ENCODE results near the gene CRACR2A.

The CRACR2A gene

DNA sequence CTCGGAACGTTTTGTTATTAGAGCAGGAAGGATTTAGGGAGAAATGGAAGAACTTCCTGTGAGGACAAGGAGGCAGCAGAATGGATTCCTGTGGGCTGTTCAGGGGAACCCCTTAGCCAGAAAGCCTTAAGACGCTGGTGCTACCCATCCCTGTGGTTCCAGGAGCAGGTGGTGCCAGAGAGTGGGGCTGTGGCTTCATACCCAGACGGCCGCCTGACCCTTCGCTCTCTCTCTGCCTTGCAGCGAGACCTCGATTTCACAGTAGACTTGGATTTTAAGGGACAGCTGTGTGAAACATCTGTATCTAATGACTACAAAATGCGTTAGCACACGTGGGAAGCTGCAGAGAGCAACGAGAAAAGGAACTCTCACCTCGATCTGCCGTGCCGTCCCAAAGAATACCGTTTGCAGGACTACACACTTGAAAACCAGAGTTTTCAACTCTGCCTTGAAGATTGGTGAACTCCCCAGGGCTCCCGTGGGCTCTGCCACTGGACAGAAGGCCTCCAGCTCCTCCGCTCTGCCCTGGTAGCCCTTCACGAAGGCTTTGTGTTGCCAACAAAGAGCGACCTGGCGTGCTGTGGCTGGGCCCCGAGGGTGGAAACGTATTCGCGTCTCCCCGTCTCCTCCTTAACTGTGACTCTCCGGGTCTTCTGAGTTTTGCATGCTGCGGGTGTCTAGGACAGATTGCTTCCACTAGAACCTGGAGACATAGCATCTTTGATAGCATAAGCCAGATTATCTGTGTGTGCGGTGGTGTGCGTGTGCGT, 159.9 kb downstream of the CRACR2A start:
- DNase-seq: no peak

GRCh38 chr12:3589745-3590144, 163.2 kb downstream of the CRACR2A start:
- no peak for DNase-seq

GRCh38 chr12:3587402-3588013, 165.4 kb downstream of the CRACR2A start:
- no peak for DNase-seq

- no peak for DNase-seq
Observed at GRCh38 chr12:3583656-3584334, 169.1 kb downstream of the CRACR2A start.

DNA sequence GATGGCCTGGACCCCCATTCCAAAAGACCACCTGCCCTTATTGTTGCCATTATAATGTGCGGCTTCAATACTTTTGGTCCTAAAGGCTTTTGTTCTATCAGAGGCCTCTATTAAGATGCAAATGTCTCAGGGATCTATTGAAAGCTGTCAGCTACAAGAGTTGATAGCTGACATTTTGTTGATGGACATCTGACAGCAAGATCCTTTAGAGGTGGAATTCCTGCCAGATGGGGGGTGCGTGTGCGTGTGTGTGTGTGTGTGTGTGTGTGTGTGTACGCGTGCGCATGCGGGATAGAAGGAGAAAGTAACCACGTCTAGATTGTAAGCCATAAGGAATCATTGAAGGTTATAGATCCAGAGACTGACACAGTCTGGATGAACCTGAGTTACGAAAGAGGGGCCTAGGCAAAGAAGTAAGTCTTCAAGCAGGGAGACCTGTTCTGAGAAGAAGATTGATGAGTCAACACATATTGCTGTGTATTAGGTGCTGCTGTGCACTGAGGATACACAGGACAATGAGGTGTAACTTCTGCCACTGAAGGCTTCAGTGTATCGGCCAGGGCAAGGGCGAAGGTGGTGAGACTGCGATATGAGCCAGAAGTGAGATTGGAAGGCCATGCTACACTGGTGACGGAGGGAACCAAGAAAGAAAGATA, 172.7 kb downstream of the CRACR2A start:
- DNase-seq: no peak

- no peak for DNase-seq
Observed at GRCh38 chr12:3579446-3580093, 173.3 kb downstream of the CRACR2A start.

DNA sequence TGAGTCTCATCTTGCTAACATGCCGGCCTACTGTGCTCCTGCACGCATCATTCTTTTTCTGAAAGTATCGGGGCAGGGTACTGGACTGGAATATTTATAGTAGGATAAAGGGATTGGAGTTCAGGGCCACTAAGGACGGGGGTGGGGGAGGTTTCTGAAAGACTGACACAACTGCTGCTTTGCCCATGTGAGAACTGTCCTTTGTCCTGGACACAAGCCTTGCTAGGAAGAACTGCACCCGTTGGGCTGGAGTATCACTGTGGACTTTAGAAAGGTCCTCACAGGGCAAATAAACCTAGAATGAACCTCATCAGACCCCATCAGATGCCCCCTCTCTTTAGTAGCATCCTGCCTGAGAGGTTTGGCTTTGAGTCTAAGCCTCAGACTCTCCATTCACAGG, 174.4 kb downstream of the CRACR2A start:
- DNase-seq: no peak

GRCh38 chr12:3576891-3577290, 176.0 kb downstream of the CRACR2A start:
- no peak for DNase-seq

DNA sequence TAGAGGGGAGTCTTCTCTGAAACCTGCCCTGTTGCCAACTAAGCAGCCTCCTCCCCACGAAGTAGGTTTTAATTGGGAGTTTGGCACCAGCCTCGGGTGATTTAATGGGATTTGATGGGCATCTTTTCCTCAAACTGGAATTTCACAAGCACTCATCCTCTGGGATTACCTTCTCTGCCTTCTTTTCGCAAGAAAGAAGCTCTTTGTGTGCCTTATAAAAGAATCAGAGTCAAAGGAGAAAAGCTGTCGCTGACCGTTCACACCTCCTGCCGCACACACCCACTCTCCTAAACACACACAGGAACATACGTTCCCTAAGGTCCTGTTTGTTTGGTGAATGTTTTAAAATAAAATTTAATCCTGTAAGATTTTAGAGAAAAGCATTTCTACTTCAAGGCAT, 177.9 kb downstream of the CRACR2A start:
- DNase-seq: no peak

- DNase-seq: no peak
Observed at GRCh38 chr12:3572560-3572959, 180.3 kb downstream of the CRACR2A start.

- DNase-seq: no peak
Observed at GRCh38 chr12:3571724-3572123, 181.2 kb downstream of the CRACR2A start.

DNA sequence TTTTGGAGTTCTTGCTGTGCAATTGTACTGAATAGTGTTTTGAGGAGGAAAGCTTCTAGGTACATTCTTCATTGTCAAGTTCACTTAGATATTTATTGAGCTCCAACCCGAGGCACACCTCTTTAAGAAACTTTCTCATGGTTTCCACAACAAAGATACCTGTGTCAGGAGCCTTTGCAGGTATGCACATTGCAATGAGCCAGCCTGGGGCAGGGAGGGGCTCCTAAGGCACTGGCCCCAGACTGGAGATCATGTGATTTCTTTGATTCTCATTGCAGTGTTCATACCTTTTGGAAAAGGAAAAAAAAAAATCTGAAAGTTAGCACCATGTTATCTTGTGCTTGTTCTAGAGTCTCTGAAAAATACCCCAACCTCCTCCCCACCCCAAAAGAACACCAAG, 181.6 kb downstream of the CRACR2A start:
- no peak for DNase-seq

DNA sequence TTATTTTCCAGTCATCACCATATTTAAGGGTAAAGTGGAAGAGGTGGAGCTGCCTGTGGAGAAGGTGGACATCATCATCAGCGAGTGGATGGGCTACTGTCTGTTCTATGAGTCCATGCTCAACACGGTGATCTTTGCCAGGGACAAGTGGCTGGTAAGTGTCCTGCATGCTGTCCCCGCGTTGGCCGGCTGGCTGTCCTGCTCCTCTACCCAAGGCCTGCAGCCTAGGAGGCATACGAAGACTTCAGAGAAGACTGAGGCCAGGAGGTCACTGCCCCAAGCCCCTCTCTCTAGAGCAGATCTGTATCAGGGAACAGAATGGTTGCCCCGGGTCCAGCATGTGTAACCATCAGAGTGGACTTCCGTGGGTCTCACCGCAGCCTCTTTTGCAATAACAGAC, 184.2 kb downstream of the CRACR2A start:
- no peak for DNase-seq

DNA sequence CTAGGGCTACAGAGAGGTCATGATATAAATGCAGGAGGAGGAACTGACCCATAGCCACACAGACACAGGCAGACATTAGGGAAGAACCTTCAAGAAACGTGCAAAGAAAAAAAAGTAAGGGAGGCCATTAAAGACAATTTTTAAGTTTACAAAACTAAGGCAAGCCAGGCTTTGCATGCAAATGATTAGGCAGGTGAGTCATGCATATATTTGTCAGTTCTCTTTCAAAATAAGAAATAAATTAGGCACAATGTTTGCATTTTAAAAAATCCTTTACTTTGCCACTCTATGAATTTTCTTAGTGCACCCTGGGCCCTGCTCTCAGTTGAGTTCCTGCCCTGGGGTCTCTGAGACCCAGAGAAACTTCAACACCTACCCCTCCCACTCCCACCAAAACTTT, 186.9 kb downstream of the CRACR2A start:
- DNase-seq: no peak

All from OCI-M1 (cell line).